Dermis microvascular lymphatic vessel endothelial cell (primary cell): ENCODE results near the gene LRRC14B. TPM values are rescaled to one million over a fixed set of nuclear protein-coding genes. Genes with fewer than 3 reads are reported as not detected.
A peak's percentile ranks its signal among the peaks of the same experiment; 100 is the strongest.
"Not testable (repeated sequence)": the region's sequence is repeated elsewhere in the genome, so short reads cannot be mapped to it uniquely, and the experiment has no call there.

ENCODE experiments used
- DNase-seq, 2 donors: peaks; one replicate each; pipeline versions ENCODE4 v3.0.0 to v3.0.0-alpha.2; 2010; ENCODE audit warnings: low read depth in 2 of 2
- total RNA-seq: library from RNA; depleted of rRNA; stranded (reverse); fragments of >200 nt; gene quantifications from 2 replicates; pipeline ENCODE4 v1.2.1, GENCODE V29; 2014

Gene LRRC14B
- total RNA-seq, 1 donor from 2014 or later: not detected

DNA sequence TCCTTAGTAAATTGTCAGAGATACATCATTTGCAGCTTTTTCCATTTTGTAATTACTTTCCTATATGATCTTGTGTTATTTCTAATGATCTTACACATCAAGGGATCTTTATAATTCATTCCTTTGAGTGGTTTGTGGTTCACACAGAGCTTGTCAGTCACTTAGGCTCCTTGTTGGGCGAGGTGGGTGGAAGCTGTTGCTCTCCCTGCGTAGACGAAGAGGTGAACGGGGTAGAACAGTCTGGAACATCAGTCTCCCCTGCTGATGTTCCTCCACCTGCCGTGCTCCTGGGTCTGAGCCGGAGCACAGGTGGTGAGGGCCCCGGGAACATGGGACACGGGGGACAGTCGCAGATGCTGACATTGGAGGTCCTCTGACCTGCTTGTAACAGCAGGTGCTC lies 44.2 kb downstream of the LRRC14B start:
- DNase-seq: not testable (repeated sequence)

DNA sequence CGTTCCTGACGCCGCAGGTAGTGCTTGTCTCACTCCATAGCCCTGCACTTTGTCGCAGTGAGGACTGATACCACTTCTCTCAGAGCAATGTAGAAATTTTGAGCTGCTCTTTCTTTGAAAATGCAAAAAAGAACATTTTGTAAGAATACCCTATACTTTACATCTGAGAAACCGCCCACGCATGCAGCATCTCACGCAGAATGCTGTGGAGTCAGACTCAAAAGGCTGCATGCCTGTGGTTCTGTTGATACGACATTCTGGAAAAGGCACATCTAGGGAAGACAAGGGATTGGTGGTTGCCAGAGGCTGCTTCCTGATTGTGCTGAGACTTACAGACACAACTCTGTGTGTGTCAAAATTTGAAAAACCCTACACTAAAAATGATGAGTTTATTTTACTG lies 46.6 kb downstream of the LRRC14B start:
- not testable (repeated sequence) for DNase-seq

DNA sequence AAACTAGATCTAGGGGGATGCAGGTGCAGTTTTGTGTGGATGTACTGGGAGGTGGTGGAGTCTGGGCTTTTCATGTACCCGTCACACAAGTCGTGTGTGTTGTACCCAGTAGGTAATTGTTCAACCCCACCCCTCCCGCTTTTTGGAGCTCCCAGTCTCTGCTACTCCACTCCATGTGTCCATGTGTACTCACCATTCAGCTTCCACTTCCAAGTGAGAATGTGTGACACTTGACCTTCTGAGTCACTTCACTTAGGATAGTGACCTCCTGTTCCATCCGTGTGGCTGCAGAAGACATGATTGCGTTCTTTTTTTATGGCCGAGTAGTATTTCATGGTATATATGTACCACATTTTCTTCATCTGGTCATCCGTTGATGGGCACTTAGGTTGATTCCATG lies 49.3 kb downstream of the LRRC14B start:
- not testable (repeated sequence) for DNase-seq

- DNase-seq: not testable (repeated sequence)
Observed at GRCh38 chr5:241045-241669, 49.9 kb downstream of the LRRC14B start.

DNA sequence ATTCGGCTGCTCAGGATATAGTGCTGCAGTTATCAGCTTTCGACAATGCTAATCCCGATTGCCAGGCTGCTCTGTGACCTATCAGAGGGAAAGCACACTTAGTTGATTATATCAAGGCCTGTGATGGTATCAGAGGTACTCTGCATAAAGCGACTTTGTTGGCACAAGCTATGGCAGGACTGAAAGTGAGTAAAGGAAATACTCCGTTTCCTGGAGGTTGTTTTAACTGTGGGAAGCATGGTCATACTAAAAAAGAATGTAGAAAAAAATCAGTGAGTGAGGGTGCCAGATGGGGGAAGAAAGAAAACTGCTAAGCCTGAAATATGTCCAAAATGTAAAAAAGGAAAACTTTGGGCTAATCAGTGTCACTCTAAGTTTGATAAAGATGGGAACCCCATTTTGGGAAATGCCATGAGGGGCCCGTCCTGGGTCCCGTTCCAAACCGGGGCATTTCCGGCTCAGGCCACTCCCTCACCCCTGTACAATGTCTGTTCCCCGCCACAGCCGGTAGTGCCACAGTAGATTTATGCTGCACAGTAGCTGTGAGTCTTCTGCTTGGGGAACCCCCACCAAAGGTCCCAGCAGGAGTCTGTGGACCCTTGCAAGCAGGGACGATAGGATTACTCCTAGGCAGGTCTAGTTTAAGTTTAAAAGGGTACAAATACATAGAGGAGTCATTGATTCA lies 52.5 kb downstream of the LRRC14B start:
- DNase-seq: peak; percentile 63 to 67

DNA sequence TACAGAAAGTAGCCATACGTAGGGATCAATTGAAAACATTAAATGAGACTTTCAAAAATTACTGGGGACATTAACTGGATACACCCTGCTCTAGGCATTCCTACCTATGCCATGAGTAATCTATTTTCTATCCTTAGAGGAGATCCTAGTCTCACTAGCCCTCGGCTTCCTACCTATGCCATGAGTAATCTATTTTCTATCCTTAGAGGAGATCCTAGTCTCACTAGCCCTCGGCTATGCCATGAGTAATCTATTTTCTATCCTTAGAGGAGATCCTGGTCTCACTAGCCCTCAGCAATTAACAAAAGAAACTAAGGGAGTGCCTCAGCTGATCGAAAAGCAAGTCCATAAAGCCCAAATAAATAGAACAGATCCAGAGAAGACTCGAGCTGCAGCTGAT lies 54.4 kb downstream of the LRRC14B start:
- not testable (repeated sequence) for DNase-seq

Other genes starting within 250 kb of the LRRC14B start
- gene PLEKHG4B, start 99.3 kb upstream of the LRRC14B start, total RNA-seq: 0.13 TPM in 1 of 2 replicates, not detected in the other
- 3.6 and 4.8 TPM in 2 replicates for gene CCDC127, start 26.7 kb downstream of the LRRC14B start, total RNA-seq
- gene SDHA, start 26.8 kb downstream of the LRRC14B start, total RNA-seq: 113 and 137 TPM in 2 replicates
- gene PDCD6, start 80.2 kb downstream of the LRRC14B start, total RNA-seq: 107 and 135 TPM in 2 replicates
- 4.5 and 5.4 TPM in 2 replicates for gene AHRR, start 130.2 kb downstream of the LRRC14B start, total RNA-seq